ENCODE results near the gene CPEB3. TPM values are rescaled to one million over a fixed set of nuclear protein-coding genes. Genes with fewer than 3 reads are reported as not detected.
"Not testable (repeated sequence)": the region's sequence is repeated elsewhere in the genome, so short reads cannot be mapped to it uniquely, and the experiment has no call there.

CPEB3 gene
- total RNA-seq, 4 donors from 2014 or later: 12.3 to 18.4 (median 12.7) TPM

GRCh38 chr10:92218569-92218968, 72.3 kb downstream of the CPEB3 start:
- WGBS, 2 donors: 97 to 98% methylated on average over 3 of the region's 3 CpGs
- no peak overlapping the region for H3K4me3 ChIP-seq (replicated peaks in 1 of 3)

GRCh38 chr10:92216608-92217007, 74.3 kb downstream of the CPEB3 start:
- DNase-seq; H3K27ac ChIP-seq; H3K4me3 ChIP-seq (replicated peaks in 1 of 3); H3K4me1 ChIP-seq; H3K36me3 ChIP-seq; H3K27me3 ChIP-seq; intact Hi-C loops (cut with DNase I); H3K9me3 ChIP-seq: not testable (repeated sequence)
- 91 to 92% methylated on average over 6 to 12 of the region's 12 CpGs for WGBS, 2 donors

More at GRCh38 chr10:92218569-92218968, 72.3 kb downstream of the CPEB3 start:
- Histone ChIP-seq H3K9me3 (no peaks in the 10 kb centered on the region), H3K36me3 (peaks cover 0 to 4% of the 10 kb centered on the region in 2 donors), H3K4me1 (no peaks in the 10 kb centered on the region), H3K27ac (no peak overlapping the region), H3K27me3 (no peaks in the 10 kb centered on the region)
- DNase-seq: no peak
- intact Hi-C loops (cut with DNase I): no loop called here
- TF ChIP-seq, protein P1, sequence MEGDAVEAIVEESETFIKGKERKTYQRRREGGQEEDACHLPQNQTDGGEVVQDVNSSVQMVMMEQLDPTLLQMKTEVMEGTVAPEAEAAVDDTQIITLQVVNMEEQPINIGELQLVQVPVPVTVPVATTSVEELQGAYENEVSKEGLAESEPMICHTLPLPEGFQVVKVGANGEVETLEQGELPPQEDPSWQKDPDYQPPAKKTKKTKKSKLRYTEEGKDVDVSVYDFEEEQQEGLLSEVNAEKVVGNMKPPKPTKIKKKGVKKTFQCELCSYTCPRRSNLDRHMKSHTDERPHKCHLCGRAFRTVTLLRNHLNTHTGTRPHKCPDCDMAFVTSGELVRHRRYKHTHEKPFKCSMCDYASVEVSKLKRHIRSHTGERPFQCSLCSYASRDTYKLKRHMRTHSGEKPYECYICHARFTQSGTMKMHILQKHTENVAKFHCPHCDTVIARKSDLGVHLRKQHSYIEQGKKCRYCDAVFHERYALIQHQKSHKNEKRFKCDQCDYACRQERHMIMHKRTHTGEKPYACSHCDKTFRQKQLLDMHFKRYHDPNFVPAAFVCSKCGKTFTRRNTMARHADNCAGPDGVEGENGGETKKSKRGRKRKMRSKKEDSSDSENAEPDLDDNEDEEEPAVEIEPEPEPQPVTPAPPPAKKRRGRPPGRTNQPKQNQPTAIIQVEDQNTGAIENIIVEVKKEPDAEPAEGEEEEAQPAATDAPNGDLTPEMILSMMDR (IDR thresholded peaks at IDR 0.05): no peak
- no peak for TF ChIP-seq POLR2A (IDR thresholded peaks at IDR 0.05)

GRCh38 chr10:92215222-92215621, 75.7 kb downstream of the CPEB3 start:
- DNase-seq; H3K36me3 ChIP-seq; H3K27ac ChIP-seq; H3K9me3 ChIP-seq; H3K27me3 ChIP-seq; H3K4me3 ChIP-seq (replicated peaks in 1 of 3); intact Hi-C loops (cut with DNase I): not testable (repeated sequence)
- H3K4me1 ChIP-seq: peaks cover 6 to 12% of the 10 kb centered on the region in 2 donors
- 92 to 93% methylated on average over 9 of the region's 9 CpGs for WGBS, 2 donors

DNA sequence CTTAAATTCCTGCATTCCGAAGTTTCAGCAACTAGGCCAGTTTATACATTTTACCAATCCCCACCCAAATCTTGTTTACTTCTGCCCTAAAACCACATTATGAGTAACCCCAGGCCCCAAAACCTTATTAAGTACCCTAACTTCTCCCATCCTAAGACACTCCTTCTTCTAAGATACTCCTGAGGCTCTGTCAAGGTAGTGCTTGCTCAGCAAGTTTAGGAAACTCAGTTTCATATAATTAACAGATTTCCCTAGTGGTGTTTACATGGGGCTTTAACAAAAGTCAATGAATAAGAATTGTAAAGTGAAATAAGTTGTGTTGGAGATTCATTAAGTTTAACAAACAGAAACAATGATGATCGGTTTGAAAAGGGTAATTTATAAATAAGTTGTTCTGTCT, 77.8 kb downstream of the CPEB3 start:
- H3K4me1 ChIP-seq: peaks cover 12 to 17% of the 10 kb centered on the region in 2 donors
- H3K27ac ChIP-seq: peak overlapping the region in 2 of 3 donors; percentile 32 to 39
- H3K36me3 ChIP-seq: no peaks in the 10 kb centered on the region
- TF ChIP-seq POLR2A (IDR thresholded peaks at IDR 0.05): no peak
- TF ChIP-seq, protein P1 (IDR thresholded peaks at IDR 0.05): no peak
- 95 to 96% methylated on average over 2 of the region's 2 CpGs for WGBS, 2 donors
- DNase-seq: no peak
- H3K9me3 ChIP-seq: no peaks in the 10 kb centered on the region
- intact Hi-C loops (cut with DNase I): no loop called here
- no peaks in the 10 kb centered on the region for H3K27me3 ChIP-seq
- no peak overlapping the region for H3K4me3 ChIP-seq (replicated peaks in 1 of 3)

- WGBS, 2 donors: 89 to 94% methylated on average over 3 of the region's 3 CpGs
- TF ChIP-seq, protein P1 (IDR thresholded peaks at IDR 0.05): no peak
- no peak for TF ChIP-seq POLR2A (IDR thresholded peaks at IDR 0.05)
- Histone ChIP-seq H3K4me3 (replicated peaks in 1 of 3) (no peak overlapping the region), H3K27ac (no peak overlapping the region), H3K9me3 (no peaks in the 10 kb centered on the region), H3K27me3 (no peaks in the 10 kb centered on the region), H3K4me1 (peaks cover 17 to 24% of the 10 kb centered on the region in 2 donors), H3K36me3 (no peaks in the 10 kb centered on the region)
- intact Hi-C loops (cut with DNase I): no loop called here
- no peak for DNase-seq
Measured at GRCh38 chr10:92208736-92209135, 82.1 kb downstream of the CPEB3 start.

DNA sequence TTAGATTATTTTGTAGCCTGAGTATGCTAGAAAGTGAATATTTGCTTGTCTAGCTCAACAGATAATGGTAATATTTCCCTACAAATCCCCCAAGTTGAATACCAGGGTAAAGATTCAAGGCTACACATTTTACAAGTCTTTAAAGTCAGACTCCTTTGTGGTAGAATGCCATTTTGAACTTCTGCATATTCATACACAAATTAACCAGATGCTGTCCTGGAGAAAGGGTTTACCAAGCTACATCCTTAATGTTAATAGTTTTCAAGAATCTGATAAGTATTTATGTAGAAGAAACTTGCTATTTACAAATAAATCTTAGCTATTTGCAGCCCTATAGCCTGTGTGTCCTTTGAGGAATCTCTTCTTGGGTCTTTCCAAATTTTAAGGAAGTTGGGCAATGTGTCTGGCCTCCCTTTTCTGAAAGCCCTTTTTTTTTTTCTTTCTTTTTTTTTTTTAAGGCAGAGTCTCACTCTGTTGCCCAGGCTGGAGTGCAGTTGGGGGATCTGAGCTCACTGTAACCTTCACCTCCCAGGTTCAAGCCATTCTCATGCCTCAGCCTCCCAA, 82.6 kb downstream of the CPEB3 start:
- intact Hi-C loops (cut with DNase I): no loop called here
- no peaks in the 10 kb centered on the region for H3K36me3 ChIP-seq

More for the DNA sequence above, 82.6 kb downstream of the CPEB3 start:
- Histone ChIP-seq H3K4me3 (replicated peaks in 1 of 3) (no peak overlapping the region), H3K27me3 (no peaks in the 10 kb centered on the region), H3K27ac (peak overlapping the region in 1 of 3 donors; percentile 27), H3K4me1 (peaks cover 17 to 24% of the 10 kb centered on the region in 2 donors), H3K9me3 (no peaks in the 10 kb centered on the region)
- no peak for DNase-seq
- TF ChIP-seq, protein P1 (IDR thresholded peaks at IDR 0.05): no peak
- TF ChIP-seq POLR2A (IDR thresholded peaks at IDR 0.05): no peak

Measured in thyroid gland (tissue), 4 donors.